ENCODE results near the gene SMIM1.

- TF ChIP-seq HNRNPUL1 (IDR thresholded peaks at IDR 0.05; ENCODE audit: low read length), result no peak
- no peak for TF ChIP-seq ARID4B (CRISPR knock-in tag; IDR thresholded peaks at IDR 0.05)
- no peak for TF ChIP-seq FOXK2 (conservative IDR thresholded peaks at IDR 0.05 in 1 of 2, IDR thresholded peaks at IDR 0.05 in 1 of 2; ENCODE audit: low read depth in 2 of 2)
- no peak for TF ChIP-seq PPARD (CRISPR knock-in tag; IDR thresholded peaks at IDR 0.05)
Measured at GRCh38 chr1:3744646-3745045, 27.9 kb upstream of the SMIM1 start.
